PFSK-1 (cell line): ENCODE results near the gene RNF220.

Source experiments
- FOXP2 ChIP-seq: optimal IDR thresholded peaks from 2 replicates; pipeline ENCODE3; 2011; ENCODE audit warnings: borderline replicate concordance, control low read depth, inconsistent platforms; ENCODE audit not compliant: insufficient read depth; ENCODE audit errors: extremely low read length, extremely low read depth
- POLR2AphosphoS5 ChIP-seq: IDR thresholded peaks from 2 replicates; pipeline ENCODE4 v1.6.1; 2012; ENCODE audit warnings: low read depth, mild to moderate bottlenecking, control low read depth, low read length, moderate library complexity
- REST ChIP-seq, 2 experiments: IDR thresholded peaks; 2 replicates each; pipeline versions ENCODE4 v1.6.1 to v1.8.0; 2011 to 2012; ENCODE audit warnings: low read depth in 2 of 2, low read length in 2 of 2, control low read depth in 1 of 2, inconsistent platforms in 1 of 2, mild to moderate bottlenecking in 1 of 2, moderate library complexity in 1 of 2; ENCODE audit not compliant: insufficient read depth in 1 of 2
- SIN3A ChIP-seq: IDR thresholded peaks from 2 replicates; pipeline ENCODE4 v1.6.1; 2012; ENCODE audit warnings: mild to moderate bottlenecking, low read length, moderate library complexity, borderline replicate concordance; ENCODE audit not compliant: insufficient read depth
- TAF1 ChIP-seq: IDR thresholded peaks from 2 replicates; pipeline ENCODE4 v1.6.1; 2012; ENCODE audit warnings: low read length, control low read depth, borderline replicate concordance; ENCODE audit not compliant: insufficient read depth

Gene RNF220

GRCh38 chr1:44587796-44588460 lies 182.9 kb downstream of the RNF220 start:
- TF ChIP-seq TAF1 = no peak
- no peak for TF ChIP-seq REST (IDR thresholded peaks at IDR 0.05; ENCODE audit: insufficient read depth in 1 of 2, low read depth in 2 of 2, low read length in 2 of 2)
- no peak for TF ChIP-seq POLR2AphosphoS5
- TF ChIP-seq SIN3A = no peak
- no peak for TF ChIP-seq FOXP2

- TF ChIP-seq POLR2AphosphoS5 = no peak
- no peak for TF ChIP-seq SIN3A
- TF ChIP-seq REST (IDR thresholded peaks at IDR 0.05; ENCODE audit: insufficient read depth in 1 of 2, low read depth in 2 of 2, low read length in 2 of 2) = no peak
- TF ChIP-seq TAF1 = no peak
- no peak for TF ChIP-seq FOXP2
These were observed 183.6 kb downstream of the RNF220 start for GRCh38 chr1:44588551-44589210.

GRCh38 chr1:44590475-44590874 lies 185.4 kb downstream of the RNF220 start:
- no peak for TF ChIP-seq SIN3A
- TF ChIP-seq FOXP2 = no peak
- no peak for TF ChIP-seq REST (IDR thresholded peaks at IDR 0.05; ENCODE audit: insufficient read depth in 1 of 2, low read depth in 2 of 2, low read length in 2 of 2)
- no peak for TF ChIP-seq POLR2AphosphoS5
- no peak for TF ChIP-seq TAF1

- TF ChIP-seq TAF1 = no peak
- TF ChIP-seq POLR2AphosphoS5 = no peak
- TF ChIP-seq REST (IDR thresholded peaks at IDR 0.05; ENCODE audit: insufficient read depth in 1 of 2, low read depth in 2 of 2, low read length in 2 of 2) = no peak
- no peak for TF ChIP-seq FOXP2
- TF ChIP-seq SIN3A = no peak
These were observed 186.3 kb downstream of the RNF220 start for GRCh38 chr1:44591381-44591780.
